Activated CD8-positive, alpha-beta memory T cell treated with anti-CD3 and anti-CD28 coated beads, Interleukin-2, amount 50 U/mL, for 24 hours (primary cell): ENCODE data around the gene SFRP5.

ENCODE experiments used
- DNase-seq: peaks from one replicate; pipeline ENCODE4 v3.0.0-alpha.2; 2020; ENCODE audit errors: extremely low read depth

Gene SFRP5

GRCh38 chr10:97736902-97737769, 34.7 kb downstream of the SFRP5 start, which contains the start of gene ZFYVE27:
ZFYVE27 (plus strand) TSS chr10:97737128; CDS start chr10:97738478, 1,350 bp downstream.
- DNase-seq: peak; percentile 91

- DNase-seq: no peak
Measured at GRCh38 chr10:97736403-97736901, 35.3 kb downstream of the SFRP5 start.

GRCh38 chr10:97734021-97734420, 37.8 kb downstream of the SFRP5 start:
- no peak for DNase-seq

GRCh38 chr10:97733256-97733655, 38.5 kb downstream of the SFRP5 start:
- no peak for DNase-seq

GRCh38 chr10:97732052-97732359, 39.8 kb downstream of the SFRP5 start:
- no peak for DNase-seq

DNA sequence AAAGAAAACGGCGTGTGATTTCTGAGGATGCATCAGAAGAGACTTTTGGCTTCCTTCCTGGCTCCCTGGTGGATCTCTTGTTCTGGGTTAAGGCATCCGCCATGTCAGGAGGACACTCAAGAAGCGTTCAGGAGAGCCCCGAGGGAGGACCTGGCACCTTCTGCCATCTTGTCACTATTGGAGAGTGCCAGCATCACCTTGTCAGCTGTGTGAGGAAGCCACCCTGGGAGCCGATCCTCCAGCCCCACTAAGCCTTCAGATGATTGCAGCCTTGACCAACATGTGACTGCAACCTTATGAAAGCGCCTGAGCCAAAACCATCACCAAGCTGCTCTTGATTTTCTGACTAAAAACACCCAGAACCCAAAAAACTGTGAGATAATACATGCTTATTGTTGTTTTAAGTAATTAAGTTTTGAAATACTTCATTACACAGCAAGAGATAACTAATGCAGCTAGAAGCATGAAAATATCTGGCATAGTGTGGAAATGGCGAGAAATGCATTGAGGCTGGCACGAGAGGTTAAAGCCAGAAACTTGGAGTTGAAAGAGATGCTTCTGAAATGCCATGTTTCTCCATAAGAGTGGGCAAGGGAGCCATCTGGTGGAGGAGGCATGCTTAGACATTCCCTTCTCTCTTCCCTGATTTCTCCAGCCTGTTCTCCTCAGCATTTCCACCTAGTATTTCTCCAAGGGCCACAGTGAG, 40.3 kb downstream of the SFRP5 start:
- no peak for DNase-seq

DNA sequence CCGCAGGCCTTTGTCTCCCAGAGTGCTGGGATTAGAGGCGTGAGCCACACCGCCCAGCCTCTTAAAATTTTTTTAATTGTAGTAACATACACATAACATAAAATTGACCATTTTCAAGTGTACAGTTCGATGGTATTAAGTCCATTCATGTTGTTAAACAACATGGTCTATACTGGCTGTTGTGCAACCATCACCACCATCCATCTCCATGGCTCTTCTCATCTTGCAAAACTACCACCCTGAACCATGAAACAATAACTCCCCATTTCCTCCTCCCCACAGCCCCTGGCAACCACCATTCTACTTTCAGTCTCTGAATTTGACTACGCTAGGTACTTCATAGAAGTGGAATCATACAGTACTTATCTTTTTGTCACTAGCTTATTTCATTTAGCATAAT, 42.8 kb downstream of the SFRP5 start:
- DNase-seq: no peak

DNA sequence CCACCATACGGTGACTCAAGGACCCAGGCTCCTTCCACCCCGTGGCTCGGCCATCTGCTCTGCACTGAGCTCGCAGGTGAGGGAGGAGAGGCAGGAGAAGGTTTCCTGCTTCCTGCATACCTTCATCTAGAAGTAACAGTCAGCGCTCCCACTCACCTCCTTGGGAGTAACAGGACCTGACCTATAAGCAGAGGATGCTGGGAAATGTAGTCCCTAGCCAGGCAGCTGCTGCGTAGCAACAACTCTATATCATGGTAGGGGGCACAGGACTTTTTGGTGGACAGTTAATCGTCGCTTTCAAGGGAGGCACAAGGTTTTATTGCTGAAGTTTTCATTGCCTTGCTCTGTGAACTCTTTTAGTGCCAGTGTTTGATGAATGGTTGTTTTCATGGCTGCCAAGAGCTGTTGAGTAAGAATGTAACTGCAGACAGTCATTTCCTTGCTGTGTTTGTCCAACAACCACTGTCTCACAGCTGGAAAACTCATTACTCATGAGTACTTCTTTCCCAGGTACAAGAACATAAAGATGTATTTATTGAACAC, 45.1 kb downstream of the SFRP5 start:
- DNase-seq: no peak

GRCh38 chr10:97724341-97724941, 47.4 kb downstream of the SFRP5 start:
- DNase-seq: no peak

DNA sequence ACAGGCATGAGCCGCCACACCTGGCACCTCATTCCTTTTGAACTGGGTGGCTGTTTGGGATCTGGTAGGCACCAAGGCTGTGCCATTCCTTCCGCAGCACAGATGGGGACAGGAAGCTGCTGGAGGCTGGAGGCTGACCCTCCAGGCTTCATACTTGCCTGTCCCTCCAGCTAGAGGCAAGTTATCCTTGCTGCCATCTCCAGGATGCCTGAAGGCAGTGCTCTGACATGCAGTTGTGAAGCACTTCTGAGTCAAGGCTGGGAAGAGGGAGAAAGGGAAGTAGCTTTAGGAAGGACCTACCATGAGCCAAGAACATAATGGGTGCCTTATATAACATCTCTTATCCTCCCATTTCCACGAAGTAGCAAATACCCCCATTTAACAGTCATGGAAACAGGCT, 48.8 kb downstream of the SFRP5 start:
- no peak for DNase-seq

GRCh38 chr10:97721871-97722780, 49.7 kb downstream of the SFRP5 start:
- no peak for DNase-seq

DNA sequence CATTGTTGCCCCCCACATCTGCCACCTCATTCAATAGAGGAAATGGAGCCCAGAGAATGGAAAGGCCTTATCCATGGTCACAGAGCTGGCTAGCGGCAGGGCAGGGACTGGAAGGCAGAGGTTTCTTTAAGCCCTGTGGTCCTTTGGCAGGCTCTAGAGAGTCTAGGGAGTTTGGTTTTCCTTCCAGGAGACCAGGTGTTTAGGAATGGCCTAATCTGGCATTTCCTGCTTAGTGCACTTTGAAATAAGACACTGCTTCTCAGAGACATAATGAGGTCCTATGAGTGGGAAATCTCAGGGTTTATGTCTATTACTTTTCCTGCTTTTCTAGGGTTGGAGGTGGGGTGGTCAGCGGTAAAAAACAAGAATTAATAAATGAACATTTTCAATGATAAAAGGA, 52.2 kb downstream of the SFRP5 start:
- DNase-seq: no peak

- no peak for DNase-seq
Measured at GRCh38 chr10:97718659-97719142, 53.1 kb downstream of the SFRP5 start.

- no peak for DNase-seq
Measured at GRCh38 chr10:97718178-97718577, 53.6 kb downstream of the SFRP5 start.

DNA sequence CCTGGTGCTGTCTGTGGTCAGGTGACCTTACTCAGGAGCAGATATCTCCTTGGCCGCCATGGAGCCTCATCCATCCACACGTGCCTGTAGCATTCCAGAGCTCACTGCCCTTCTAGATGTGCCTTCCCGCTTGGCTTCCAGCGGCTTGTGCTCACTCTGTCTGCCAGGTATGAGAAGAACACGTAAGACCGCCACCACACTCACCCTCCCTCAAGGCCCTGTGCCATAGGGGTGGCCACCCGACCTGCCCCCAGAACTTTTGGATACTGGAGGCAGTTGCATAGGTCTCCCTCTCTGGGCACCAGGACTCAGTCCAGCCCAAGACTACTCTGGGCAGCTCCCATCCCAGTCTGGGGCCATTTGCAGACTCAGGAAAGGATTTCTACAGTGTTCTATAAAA, 54.2 kb downstream of the SFRP5 start:
- DNase-seq: no peak
